ENCODE measurements around the gene CENPF.
"Not testable (repeated sequence)": the region's sequence is repeated elsewhere in the genome, so short reads cannot be mapped to it uniquely, and the experiment has no call there.

CENPF gene

GRCh38 chr1:214583824-214584554 is 19.0 kb upstream of the CENPF start:
- DNase-seq: no peak

- peak in 1 of 2 experiments; percentile 57 for DNase-seq
Measured at GRCh38 chr1:214584805-214585766, 17.9 kb upstream of the CENPF start.

GRCh38 chr1:214586621-214587020 is 16.4 kb upstream of the CENPF start:
- no peak for DNase-seq

GRCh38 chr1:214587165-214587564 is 15.8 kb upstream of the CENPF start:
- no peak for DNase-seq

GRCh38 chr1:214588963-214589597 is 13.9 kb upstream of the CENPF start:
- DNase-seq: no peak

- DNase-seq: no peak
Measured at GRCh38 chr1:214590696-214591095, 12.3 kb upstream of the CENPF start.

GRCh38 chr1:214591918-214592317 is 11.1 kb upstream of the CENPF start:
- not testable (repeated sequence) for DNase-seq

- no peak for DNase-seq
Measured at GRCh38 chr1:214593158-214593557, 9.8 kb upstream of the CENPF start.

- DNase-seq: peak; percentile 1 to 13
Measured at GRCh38 chr1:214603819-214604252, 841 bp downstream of the CENPF start.

- no peak for DNase-seq
Measured at GRCh38 chr1:214604523-214604922, 1.5 kb downstream of the CENPF start.

GRCh38 chr1:214605484-214605883 is 2.5 kb downstream of the CENPF start:
- DNase-seq: not testable (repeated sequence)

- DNase-seq: not testable (repeated sequence)
Measured at GRCh38 chr1:214605933-214606925, 3.2 kb downstream of the CENPF start.

GRCh38 chr1:214607492-214608215 is 4.7 kb downstream of the CENPF start:
- not testable (repeated sequence) for DNase-seq

- DNase-seq: not testable (repeated sequence)
Measured at GRCh38 chr1:214608216-214608783, 5.3 kb downstream of the CENPF start.

GRCh38 chr1:214608817-214609216 is 5.8 kb downstream of the CENPF start:
- not testable (repeated sequence) for DNase-seq

GRCh38 chr1:214609692-214610091 is 6.7 kb downstream of the CENPF start:
- no peak for DNase-seq

- DNase-seq: not testable (repeated sequence)
Measured at GRCh38 chr1:214610136-214610535, 7.1 kb downstream of the CENPF start.

GRCh38 chr1:214615109-214615508 is 12.1 kb downstream of the CENPF start:
- no peak for DNase-seq

GRCh38 chr1:214615871-214616270 is 12.9 kb downstream of the CENPF start:
- DNase-seq: no peak

- no peak for DNase-seq
Measured at GRCh38 chr1:214617246-214617645, 14.3 kb downstream of the CENPF start.

- no peak for DNase-seq
Measured at GRCh38 chr1:214617843-214618242, 14.8 kb downstream of the CENPF start.
